Smooth muscle cell (in vitro differentiated cells): Measurements from ENCODE around the gene PGAP1. TPM values are rescaled to one million over a fixed set of nuclear protein-coding genes. Genes with fewer than 3 reads are reported as not detected.

Experiments
- DNase-seq: peaks from one replicate; lab custom pipeline; 2025; ENCODE audit not compliant: unreplicated experiment; lab: John Stamatoyannopoulos, UW
- H2AFZ ChIP-seq: fragments of 200-600 bp; sonication (generic); 2 replicates; pipeline ENCODE4 v1.6.0; 2016; ENCODE audit warnings: antibody characterized with exemption, low read depth, mild to moderate bottlenecking
- H3F3A ChIP-seq: fragments of 200-600 bp; sonication (generic); 2 replicates; pipeline ENCODE4 v1.6.0; 2017; ENCODE audit warnings: antibody characterized with exemption, low read depth
- H3K27ac ChIP-seq: fragments of 200-600 bp; sonication (generic); 2 replicates; pipeline ENCODE4 v1.5.1; 2016; ENCODE audit warnings: low read depth, mild to moderate bottlenecking
- H3K27me3 ChIP-seq: fragments of 200-600 bp; sonication (generic); 2 replicates; pipeline ENCODE4 v1.6.1; 2016; ENCODE audit warnings: low read depth, mild to moderate bottlenecking
- H3K36me3 ChIP-seq: fragments of 200-600 bp; sonication (generic); 2 replicates; pipeline ENCODE4 v1.5.1; 2016; ENCODE audit warnings: low read depth
- H3K4me1 ChIP-seq: fragments of 200-600 bp; sonication (generic); 2 replicates; pipeline ENCODE4 v1.5.1; 2016; ENCODE audit warnings: low read depth
- H3K4me2 ChIP-seq: fragments of 200-600 bp; sonication (generic); 2 replicates; pipeline ENCODE4 v1.6.0; 2016; ENCODE audit warnings: mild to moderate bottlenecking
- H3K4me3 ChIP-seq: fragments of 200-600 bp; sonication (generic); 2 replicates; pipeline ENCODE4 v1.5.1; 2016; ENCODE audit warnings: mild to moderate bottlenecking
- H3K79me2 ChIP-seq: fragments of 200-600 bp; sonication (generic); 2 replicates; pipeline ENCODE4 v1.6.0; 2016; ENCODE audit warnings: low read depth, mild to moderate bottlenecking
- H3K9ac ChIP-seq: fragments of 200-600 bp; sonication (generic); 2 replicates; pipeline ENCODE4 v1.6.0; 2016; ENCODE audit warnings: low read depth
- H3K9me3 ChIP-seq: fragments of 200-600 bp; sonication (generic); replicated peaks from 2 replicates; pipeline ENCODE4 v1.5.1; 2016; ENCODE audit warnings: low read depth
- H4K20me1 ChIP-seq: fragments of 200-600 bp; sonication (generic); 2 replicates; pipeline ENCODE4 v1.6.0; 2016; ENCODE audit warnings: low read depth
- WGBS: methylation state at CpG from one replicate; pipeline ENCODE4 v1.1.7; 2016; ENCODE audit warnings: low lambda C conversion rate; 5-methylcytosine and 5-hydroxymethylcytosine counted together
- polyA plus RNA-seq: library from polyadenylated mRNA; unstranded; fragments of >200 nt; fragmentation: Nextera tagmentation; extraction: Ambion mirVana; gene quantifications from 2 replicates; pipeline ENCODE4 v1.2.1, GENCODE V29; 2016
- total RNA-seq: library from RNA; depleted of rRNA; stranded (reverse); fragments of >200 nt; gene quantifications from 2 replicates; pipeline ENCODE4 v1.2.3, GENCODE V29; 2014
- TF ChIP-seq, protein P1 (sequence below): fragments of 200-600 bp; sonication (generic); IDR thresholded peaks from 2 replicates; pipeline ENCODE4 v1.5.1; 2017; ENCODE audit warnings: borderline replicate concordance, mild to moderate bottlenecking, antibody characterized with exemption; ENCODE audit not compliant: insufficient read depth, poor library complexity, severe bottlenecking

Gene PGAP1
- total and polyA plus RNA-seq, 2 experiments from 2014 or later = 1.8 to 30.5 TPM

- H3K79me2 ChIP-seq = peaks cover 43% of the 10 kb centered on the region
These were observed 7.6 kb downstream of the PGAP1 start for GRCh38 chr2:196918927-196919326.

GRCh38 chr2:196917802-196918201 lies 8.7 kb downstream of the PGAP1 start:
- Histone ChIP-seq H3K4me2 (no peak overlapping the region), H3K9me3 (no peaks in the 10 kb centered on the region), H3K27me3 (no peaks in the 10 kb centered on the region), H3K36me3 (peaks cover 22% of the 10 kb centered on the region), H3F3A (no peaks in the 10 kb centered on the region), H3K79me2 (peaks cover 32% of the 10 kb centered on the region), H4K20me1 (peaks cover 18% of the 10 kb centered on the region), H3K9ac (no peak overlapping the region), H3K4me1 (peaks cover 2% of the 10 kb centered on the region), H3K27ac (no peak overlapping the region), H3K4me3 (no peak overlapping the region), H2AFZ (no peak overlapping the region)
- TF ChIP-seq, protein P1, sequence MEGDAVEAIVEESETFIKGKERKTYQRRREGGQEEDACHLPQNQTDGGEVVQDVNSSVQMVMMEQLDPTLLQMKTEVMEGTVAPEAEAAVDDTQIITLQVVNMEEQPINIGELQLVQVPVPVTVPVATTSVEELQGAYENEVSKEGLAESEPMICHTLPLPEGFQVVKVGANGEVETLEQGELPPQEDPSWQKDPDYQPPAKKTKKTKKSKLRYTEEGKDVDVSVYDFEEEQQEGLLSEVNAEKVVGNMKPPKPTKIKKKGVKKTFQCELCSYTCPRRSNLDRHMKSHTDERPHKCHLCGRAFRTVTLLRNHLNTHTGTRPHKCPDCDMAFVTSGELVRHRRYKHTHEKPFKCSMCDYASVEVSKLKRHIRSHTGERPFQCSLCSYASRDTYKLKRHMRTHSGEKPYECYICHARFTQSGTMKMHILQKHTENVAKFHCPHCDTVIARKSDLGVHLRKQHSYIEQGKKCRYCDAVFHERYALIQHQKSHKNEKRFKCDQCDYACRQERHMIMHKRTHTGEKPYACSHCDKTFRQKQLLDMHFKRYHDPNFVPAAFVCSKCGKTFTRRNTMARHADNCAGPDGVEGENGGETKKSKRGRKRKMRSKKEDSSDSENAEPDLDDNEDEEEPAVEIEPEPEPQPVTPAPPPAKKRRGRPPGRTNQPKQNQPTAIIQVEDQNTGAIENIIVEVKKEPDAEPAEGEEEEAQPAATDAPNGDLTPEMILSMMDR = no peak
- DNase-seq = no peak

More at GRCh38 chr2:196918927-196919326, 7.6 kb downstream of the PGAP1 start:
- Histone ChIP-seq H3K36me3 (peaks cover 22% of the 10 kb centered on the region), H3K4me3 (no peak overlapping the region), H3K27me3 (no peaks in the 10 kb centered on the region), H4K20me1 (peaks cover 26% of the 10 kb centered on the region), H3K9me3 (no peaks in the 10 kb centered on the region), H3K9ac (no peak overlapping the region), H2AFZ (no peak overlapping the region), H3K4me1 (peaks cover 8% of the 10 kb centered on the region), H3K27ac (no peak overlapping the region), H3F3A (no peaks in the 10 kb centered on the region), H3K4me2 (no peak overlapping the region)
- no peak for DNase-seq
- WGBS = 92% methylated on average over 3 of the region's 3 CpGs
- TF ChIP-seq, protein P1 = no peak

GRCh38 chr2:196915507-196916189 lies 10.9 kb downstream of the PGAP1 start:
- no peaks in the 10 kb centered on the region for H3K9me3 ChIP-seq
- no peaks in the 10 kb centered on the region for H3K27me3 ChIP-seq
- no peak overlapping the region for H3K9ac ChIP-seq
- peaks cover 22% of the 10 kb centered on the region for H3K36me3 ChIP-seq
- no peaks in the 10 kb centered on the region for H3F3A ChIP-seq
- peaks cover 5% of the 10 kb centered on the region for H4K20me1 ChIP-seq
- H3K4me2 ChIP-seq = no peak overlapping the region
- no peak overlapping the region for H2AFZ ChIP-seq
- no peaks in the 10 kb centered on the region for H3K4me1 ChIP-seq
- WGBS = 98% methylated on average over 3 of the region's 3 CpGs
- no peak overlapping the region for H3K4me3 ChIP-seq
- TF ChIP-seq, protein P1 = no peak
- peaks cover 12% of the 10 kb centered on the region for H3K79me2 ChIP-seq
- no peak for DNase-seq
- H3K27ac ChIP-seq = no peak overlapping the region
